Kidney epithelial cell (primary cell): ENCODE results near the gene GAS7. TPM values are rescaled to one million over a fixed set of nuclear protein-coding genes. Genes with fewer than 3 reads are reported as not detected.

Experiments
- DNase-seq: peaks from one replicate; pipeline ENCODE4 v3.0.0-alpha.2; 2010; ENCODE audit warnings: low read depth
- H3K27me3 ChIP-seq: 2 replicates; pipeline ENCODE4 v1.6.0; 2011; ENCODE audit warnings: low read length; ENCODE audit not compliant: control insufficient read depth, insufficient read depth
- H3K36me3 ChIP-seq: 2 replicates; pipeline ENCODE4 v1.5.1; 2011; ENCODE audit warnings: low read length; ENCODE audit not compliant: control insufficient read depth, insufficient read depth
- H3K4me3 ChIP-seq: 2 replicates; pipeline ENCODE4 v1.5.1; 2011; ENCODE audit warnings: low read depth, mild to moderate bottlenecking, control low read depth, low read length
- CTCF ChIP-seq: IDR thresholded peaks from 2 replicates; pipeline ENCODE4 v1.5.1; 2011; ENCODE audit warnings: mild to moderate bottlenecking, moderate library complexity, low read length, control low read depth, inconsistent platforms; ENCODE audit not compliant: insufficient read depth, poor library complexity, severe bottlenecking
- total RNA-seq: library from RNA; depleted of rRNA; stranded (reverse); fragments of >200 nt; gene quantifications from 2 replicates; pipeline ENCODE4 v1.2.3, GENCODE V29; 2015

GAS7 gene
- total RNA-seq, 1 donor from 2014 or later, result 3.6 TPM

- TF ChIP-seq CTCF, result no peak
- no peaks in the 10 kb centered on the region for H3K27me3 ChIP-seq
- no peak for DNase-seq
- no peak overlapping the region for H3K4me3 ChIP-seq
- no peaks in the 10 kb centered on the region for H3K36me3 ChIP-seq
Measured at GRCh38 chr17:9942885-9943284, 255.5 kb downstream of the GAS7 start.

DNA sequence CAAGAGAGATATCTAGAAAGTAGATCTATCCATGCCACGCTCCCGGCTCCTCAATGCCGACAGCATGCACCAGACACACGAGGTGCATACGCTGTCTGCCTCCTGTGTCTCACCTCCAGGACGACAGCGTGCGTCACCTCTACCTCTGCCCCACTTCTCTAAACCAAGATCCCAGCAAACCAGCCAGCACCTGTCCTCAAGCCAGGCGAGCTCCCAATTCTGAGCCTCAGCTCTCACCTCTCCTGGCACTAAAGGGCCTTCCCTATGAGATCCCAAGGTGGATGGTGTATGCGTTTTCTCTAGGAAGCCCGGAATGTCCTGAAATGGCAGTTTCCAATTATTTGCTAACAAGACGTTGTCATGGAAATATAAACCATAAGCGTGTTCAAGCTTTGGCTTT, 257.1 kb downstream of the GAS7 start:
- TF ChIP-seq CTCF, result no peak
- Histone ChIP-seq H3K36me3 (no peaks in the 10 kb centered on the region), H3K4me3 (no peak overlapping the region), H3K27me3 (no peaks in the 10 kb centered on the region)
- DNase-seq, result no peak

GRCh38 chr17:9940841-9941240, 257.6 kb downstream of the GAS7 start:
- Histone ChIP-seq H3K4me3 (no peak overlapping the region), H3K36me3 (no peaks in the 10 kb centered on the region), H3K27me3 (no peaks in the 10 kb centered on the region)
- TF ChIP-seq CTCF, result no peak
- no peak for DNase-seq

GRCh38 chr17:9938764-9939163, 259.6 kb downstream of the GAS7 start:
- TF ChIP-seq CTCF, result no peak
- Histone ChIP-seq H3K4me3 (no peak overlapping the region), H3K27me3 (no peaks in the 10 kb centered on the region), H3K36me3 (no peaks in the 10 kb centered on the region)
- no peak for DNase-seq

DNA sequence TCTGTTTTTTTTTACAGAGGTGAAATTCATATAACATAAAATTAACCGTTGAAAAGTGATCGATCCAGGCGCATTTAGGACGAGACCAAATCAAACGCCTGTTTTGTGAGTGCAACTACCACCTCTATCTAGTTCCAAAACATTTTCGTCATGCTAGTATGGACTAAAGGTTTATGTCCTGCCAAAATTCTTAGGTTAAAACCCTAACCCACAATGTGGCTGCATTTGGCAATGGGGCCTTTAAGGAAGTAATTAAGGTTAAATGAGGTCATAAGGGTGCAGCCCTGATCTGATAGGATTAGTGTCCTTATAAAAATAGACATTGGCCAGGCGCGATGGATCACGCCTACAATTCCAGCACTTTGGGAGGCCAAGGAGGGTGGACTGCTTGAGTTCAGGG, 260.5 kb downstream of the GAS7 start:
- Histone ChIP-seq H3K4me3 (no peak overlapping the region), H3K27me3 (no peaks in the 10 kb centered on the region), H3K36me3 (no peaks in the 10 kb centered on the region)
- TF ChIP-seq CTCF, result no peak
- no peak for DNase-seq

DNA sequence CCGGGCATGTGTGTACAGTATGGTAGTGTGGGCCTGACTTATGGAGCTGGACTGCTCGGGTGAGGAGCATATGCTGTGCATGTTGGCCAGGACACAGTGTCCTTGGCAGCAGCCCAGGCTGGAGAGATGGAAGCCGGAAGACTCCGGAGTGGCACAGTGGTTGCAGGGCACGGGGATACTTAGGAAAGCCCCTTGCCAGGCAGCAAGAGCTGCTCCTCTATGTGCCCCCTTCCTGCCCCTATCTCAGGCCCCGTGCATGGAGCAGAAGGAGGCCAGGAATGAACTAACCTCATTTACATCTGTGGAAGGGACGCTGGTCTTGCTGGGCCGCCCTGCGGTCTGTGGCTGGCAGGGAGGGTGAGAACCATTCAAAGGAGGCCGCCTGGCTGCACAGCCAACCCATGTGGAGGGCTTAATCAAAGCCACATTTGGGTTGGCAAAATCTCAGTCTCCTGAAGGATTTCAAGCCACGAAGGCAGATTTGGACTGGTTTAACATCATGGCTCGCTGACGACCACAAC, 261.1 kb downstream of the GAS7 start:
- DNase-seq, result no peak
- H3K27me3 ChIP-seq, result no peaks in the 10 kb centered on the region

More for the DNA sequence above, 261.1 kb downstream of the GAS7 start:
- Histone ChIP-seq H3K4me3 (no peak overlapping the region), H3K36me3 (no peaks in the 10 kb centered on the region)
- no peak for TF ChIP-seq CTCF
